GM10248 (cell line): ENCODE data around the gene SLN.

Source experiments
- CTCF ChIA-PET: fragments of 300-600 bp; sonication (Branson Sonifier 250); formaldehyde crosslinking; extraction: SDS; loops from one replicate; lab custom pipeline; 2021; ENCODE audit warnings: antibody characterized with exemption; lab: Yijun Ruan, JAX
- POLR2A ChIA-PET: fragments of 350-650 bp; sonication (Branson Sonifier 250); formaldehyde crosslinking; extraction: SDS; loops from one replicate; lab custom pipeline; 2020; ENCODE audit warnings: antibody characterized with exemption; lab: Yijun Ruan, JAX
- DNase-seq: peaks from one replicate; pipeline ENCODE4 v3.0.0; 2012; ENCODE audit errors: extremely low spot score
- TF ChIP-seq, protein P1 (sequence below): IDR thresholded peaks from 2 replicates; pipeline ENCODE4 v1.5.1; 2012; ENCODE audit warnings: mild to moderate bottlenecking, low read depth; ENCODE audit errors: extremely low read depth, missing control alignments, control extremely low read depth

The SLN gene

GRCh38 chr11:107704451-107704850 is 7.4 kb downstream of the SLN start:
- POLR2A ChIA-PET: no interaction called here
- CTCF ChIA-PET: no interaction called here
- no peak for DNase-seq
- TF ChIP-seq, protein P1, sequence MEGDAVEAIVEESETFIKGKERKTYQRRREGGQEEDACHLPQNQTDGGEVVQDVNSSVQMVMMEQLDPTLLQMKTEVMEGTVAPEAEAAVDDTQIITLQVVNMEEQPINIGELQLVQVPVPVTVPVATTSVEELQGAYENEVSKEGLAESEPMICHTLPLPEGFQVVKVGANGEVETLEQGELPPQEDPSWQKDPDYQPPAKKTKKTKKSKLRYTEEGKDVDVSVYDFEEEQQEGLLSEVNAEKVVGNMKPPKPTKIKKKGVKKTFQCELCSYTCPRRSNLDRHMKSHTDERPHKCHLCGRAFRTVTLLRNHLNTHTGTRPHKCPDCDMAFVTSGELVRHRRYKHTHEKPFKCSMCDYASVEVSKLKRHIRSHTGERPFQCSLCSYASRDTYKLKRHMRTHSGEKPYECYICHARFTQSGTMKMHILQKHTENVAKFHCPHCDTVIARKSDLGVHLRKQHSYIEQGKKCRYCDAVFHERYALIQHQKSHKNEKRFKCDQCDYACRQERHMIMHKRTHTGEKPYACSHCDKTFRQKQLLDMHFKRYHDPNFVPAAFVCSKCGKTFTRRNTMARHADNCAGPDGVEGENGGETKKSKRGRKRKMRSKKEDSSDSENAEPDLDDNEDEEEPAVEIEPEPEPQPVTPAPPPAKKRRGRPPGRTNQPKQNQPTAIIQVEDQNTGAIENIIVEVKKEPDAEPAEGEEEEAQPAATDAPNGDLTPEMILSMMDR: no peak

- ChIA-PET CTCF (no interaction called here), POLR2A (no interaction called here)
- DNase-seq: no peak
- TF ChIP-seq, protein P1: no peak
Measured at GRCh38 chr11:107702723-107703122, 9.1 kb downstream of the SLN start.

GRCh38 chr11:107702109-107702660 is 9.7 kb downstream of the SLN start:
- CTCF ChIA-PET: interaction anchor here (0.8 to 1.9 kb wide), 4 partner anchors 8 to 17 kb away, joined by 3 to 5 read pairs (median 4); partner anchors contain the start of gene SLN
- TF ChIP-seq, protein P1: no peak
- no peak for DNase-seq
- POLR2A ChIA-PET: no interaction called here

GRCh38 chr11:107699371-107700285 is 12.2 kb downstream of the SLN start:
- ChIA-PET CTCF (interaction anchor here (1.0 kb wide), 1 partner anchor 11 kb away, joined by 9 read pairs; no protein-coding TSS in a partner anchor), POLR2A (no interaction called here)
- TF ChIP-seq, protein P1: no peak
- no peak for DNase-seq

GRCh38 chr11:107697291-107697690 is 14.6 kb downstream of the SLN start:
- ChIA-PET CTCF (interaction anchor here (0.9 to 2.7 kb wide), 5 partner anchors 8 to 134 kb away, joined by 3 to 10 read pairs (median 5); no protein-coding TSS in a partner anchor), POLR2A (no interaction called here)
- TF ChIP-seq, protein P1: no peak
- no peak for DNase-seq

DNA sequence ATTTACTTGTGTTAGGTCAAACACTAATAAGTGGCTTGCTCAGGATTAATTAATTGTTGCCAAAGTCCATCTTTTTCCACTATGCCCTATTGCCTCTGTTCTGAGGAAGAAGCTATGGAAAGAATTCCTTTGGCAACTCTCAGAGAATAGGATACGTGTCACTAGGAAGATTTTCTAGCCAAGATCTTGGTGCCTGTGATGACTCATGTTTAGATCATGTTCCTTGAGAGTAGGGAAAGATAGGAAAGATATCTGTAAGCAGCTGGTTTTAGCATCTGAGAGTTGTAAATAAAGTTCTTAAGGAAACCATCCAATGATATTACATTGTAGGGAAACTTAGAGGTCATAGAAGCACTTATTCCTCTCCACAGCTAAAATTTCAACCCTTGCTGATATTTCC is 15.7 kb downstream of the SLN start:
- POLR2A ChIA-PET: no interaction called here
- TF ChIP-seq, protein P1: no peak
- CTCF ChIA-PET: interaction anchor here (1.6 to 2.7 kb wide), 2 partner anchors 120 to 133 kb away, joined by 4 to 10 read pairs; no protein-coding TSS in a partner anchor
- no peak for DNase-seq
